Vagina (tissue), 2 donors: ENCODE results near the gene GPR150.

Source experiments
- CTCF ChIP-seq, 3 experiments: fragments of 450-650 bp in 2 of 3; fragments of 200-600 bp in 1 of 3; sonication (generic) in 1 of 3; IDR thresholded peaks; one replicate each; pipeline ENCODE4 v1.5.1; 2017 to 2019; ENCODE audit warnings: antibody characterized with exemption in 3 of 3, mild to moderate bottlenecking in 2 of 3, moderate library complexity in 2 of 3
- POLR2AphosphoS5 ChIP-seq, 2 donors: sonication (generic); formaldehyde crosslinking; IDR thresholded peaks; one replicate each; pipeline ENCODE4 v1.9.0; 2017; ENCODE audit warnings: antibody characterized with exemption in 2 of 2, mild to moderate bottlenecking in 2 of 2, low read depth in 1 of 2; ENCODE audit not compliant: insufficient read depth in 1 of 2

GRCh38 chr5:95599252-95599651, 20.6 kb upstream of the GPR150 start:
- TF ChIP-seq POLR2AphosphoS5 (IDR thresholded peaks at IDR 0.05; ENCODE audit: insufficient read depth in 1 of 2, low read depth in 1 of 2) = no peak
- TF ChIP-seq CTCF (IDR thresholded peaks at IDR 0.05) = no peak
